HCT116 (cell line): ENCODE results near the gene HNMT. TPM values are rescaled to one million over a fixed set of nuclear protein-coding genes. Genes with fewer than 3 reads are reported as not detected.

Experiments used
- ATAC-seq: fragments of 200-7000 bp; cut with Tn5 transposase; 2 replicates; pipeline ENCODE4 v1.9.1; 2020; ENCODE audit warnings: mild to moderate bottlenecking, moderate library complexity
- BruUV-seq: library from RNA; stranded (reverse); fragments of 400-500 nt; replicated peaks from 2 replicates; lab custom pipeline; 2021; lab: Mats Ljungman, UMichigan
- CTCF ChIA-PET: fragments of 300-600 bp; sonication (Branson Sonifier 250); formaldehyde crosslinking; loops from one replicate; lab custom pipeline; 2021; ENCODE audit warnings: antibody characterized with exemption; lab: Charles Lee
- POLR2A ChIA-PET: fragments of 300-600, 350-600 bp; sonication (Branson Sonifier 250); formaldehyde crosslinking; loops from one replicate; lab custom pipeline; 2021; ENCODE audit warnings: antibody characterized with exemption; lab: Charles Lee
- RAD21 ChIA-PET, 2 experiments: fragments of 300-600 bp; sonication (Branson Sonifier 250); formaldehyde crosslinking; loops; one replicate each; lab custom pipeline; 2023; ENCODE audit warnings: low total read pairs in 2 of 2; ENCODE audit not compliant: uncharacterized antibody in 2 of 2, unreplicated experiment in 2 of 2, low non-redundant PET in 1 of 2; lab: Charles Lee
- DNase-seq: peaks from one replicate; pipeline ENCODE4 v3.0.0-alpha.2; 2010; ENCODE audit warnings: low read depth, low spot score
- H2AFZ ChIP-seq: fragments of 200-600 bp; shearing (Covaris generic), sonication (generic); 2 replicates; pipeline ENCODE4 v1.6.1; 2017; ENCODE audit warnings: low read depth, mixed run types, mixed read lengths, antibody characterized with exemption, low read length; ENCODE audit not compliant: poor library complexity, severe bottlenecking
- H3K27ac ChIP-seq: 2 replicates; pipeline ENCODE4 v1.5.1; 2012; ENCODE audit warnings: low read depth, low read length
- H3K27me3 ChIP-seq: fragments of 200-600 bp; sonication (generic); 2 replicates; pipeline ENCODE4 v1.6.1; 2016; ENCODE audit warnings: mixed run types, low read length, mixed read lengths; ENCODE audit not compliant: insufficient read depth
- H3K36me3 ChIP-seq, 2 experiments: fragments of 200-500 bp in 1 of 2; fragments of 200-600 bp in 1 of 2; sonication (Bioruptor generic) in 1 of 2; sonication (generic) in 1 of 2; 2 replicates each; pipeline versions ENCODE4 v1.5.1 to v1.6.1; 2014 to 2016; ENCODE audit warnings: low read length in 2 of 2, inconsistent platforms in 1 of 2, mixed read lengths in 1 of 2, mixed run types in 1 of 2; ENCODE audit not compliant: insufficient read depth in 2 of 2, control insufficient read depth in 1 of 2
- H3K4me1 ChIP-seq, 2 experiments: fragments of 200-600 bp in 1 of 2; sonication (generic) in 1 of 2; 2 replicates each; pipeline versions ENCODE4 v1.5.1 to v1.6.1; 2012 to 2017; ENCODE audit warnings: low read length in 2 of 2, inconsistent platforms in 1 of 2, mild to moderate bottlenecking in 1 of 2, mixed read lengths in 1 of 2, mixed run types in 1 of 2, moderate library complexity in 1 of 2; ENCODE audit not compliant: insufficient read depth in 2 of 2, control insufficient read depth in 1 of 2
- H3K4me2 ChIP-seq: fragments of 200-600 bp; sonication (generic); 2 replicates; pipeline ENCODE4 v1.6.1; 2017; ENCODE audit warnings: mixed run types, low read length, mixed read lengths
- H3K4me3 ChIP-seq, 2 experiments: fragments of 200-600 bp in 1 of 2; sonication (generic) in 1 of 2; replicated peaks in 1 of 2; 2 replicates each; pipeline ENCODE4 v1.5.1; 2011 to 2016; ENCODE audit warnings: low read length in 2 of 2, control low read depth in 1 of 2, low read depth in 1 of 2, mild to moderate bottlenecking in 1 of 2, mixed read lengths in 1 of 2, mixed run types in 1 of 2
- H3K79me2 ChIP-seq: fragments of 200-600 bp; sonication (generic); 2 replicates; pipeline ENCODE4 v1.6.1; 2017; ENCODE audit warnings: mild to moderate bottlenecking, mixed run types, low read length, moderate library complexity, mixed read lengths; ENCODE audit not compliant: insufficient read depth
- H3K9ac ChIP-seq: fragments of 200-600 bp; sonication (generic); 2 replicates; pipeline ENCODE4 v1.6.1; 2016; ENCODE audit warnings: low read length, mixed read lengths
- H3K9me2 ChIP-seq: fragments of 200-600 bp; sonication (generic), shearing (Covaris generic); 2 replicates; pipeline ENCODE4 v1.6.1; 2017; ENCODE audit warnings: mixed run types, mild to moderate bottlenecking, moderate library complexity; ENCODE audit not compliant: insufficient read depth
- H3K9me3 ChIP-seq, 2 experiments: fragments of 200-500 bp in 1 of 2; fragments of 200-600 bp in 1 of 2; sonication (Bioruptor generic) in 1 of 2; sonication (generic) in 1 of 2; 2 replicates each; pipeline ENCODE4 v1.6.1; 2014 to 2017; ENCODE audit warnings: low read length in 2 of 2, mixed read lengths in 2 of 2, inconsistent platforms in 1 of 2, low read depth in 1 of 2, mild to moderate bottlenecking in 1 of 2, mixed run types in 1 of 2, moderate library complexity in 1 of 2; ENCODE audit not compliant: control insufficient read depth in 1 of 2, insufficient read depth in 1 of 2
- H4K20me1 ChIP-seq: fragments of 200-600 bp; sonication (generic), shearing (Covaris generic); 2 replicates; pipeline ENCODE4 v1.6.1; 2017; ENCODE audit warnings: mixed run types, mild to moderate bottlenecking, moderate library complexity; ENCODE audit not compliant: insufficient read depth
- EGR1 ChIP-seq: IDR thresholded peaks from 2 replicates; pipeline ENCODE4 v1.6.1; 2012; ENCODE audit warnings: low read depth
- EZH2phosphoT487 ChIP-seq: fragments of 200-600 bp; IDR thresholded peaks from 2 replicates; pipeline ENCODE4 v1.6.1; 2018; ENCODE audit warnings: antibody characterized with exemption, borderline replicate concordance
- MAX ChIP-seq: IDR thresholded peaks from 2 replicates; pipeline ENCODE4 v1.6.1; 2012
- POLR2AphosphoS5 ChIP-seq: IDR thresholded peaks from 2 replicates; pipeline ENCODE4 v1.6.1; 2011; ENCODE audit warnings: mild to moderate bottlenecking, low read depth, low read length, moderate library complexity
- REST ChIP-seq: IDR thresholded peaks from 2 replicates; pipeline ENCODE4 v1.6.1; 2012; ENCODE audit warnings: low read depth
- SP1 ChIP-seq: IDR thresholded peaks from 2 replicates; pipeline ENCODE4 v1.6.1; 2012; ENCODE audit warnings: low read depth
- ZBTB33 ChIP-seq: IDR thresholded peaks from 2 replicates; pipeline ENCODE4 v1.6.1; 2011; ENCODE audit warnings: mild to moderate bottlenecking, low read length, moderate library complexity; ENCODE audit not compliant: insufficient replicate concordance; ENCODE audit errors: extremely low read depth
- ZNF274 ChIP-seq: fragments of 200-500 bp; sonication (Bioruptor generic); IDR thresholded peaks from 2 replicates; pipeline ENCODE4 v1.6.1; 2014; ENCODE audit warnings: mild to moderate bottlenecking, low read depth, low read length, inconsistent platforms
- intact Hi-C: fragments of 100-400 bp; cut with micrococcal nuclease; formaldehyde crosslinking; loops from 2 replicates; pipeline ENCODE4 v1.10.0; 2022
- total RNA-seq: library from RNA; stranded (reverse); gene quantifications from one replicate; pipeline ENCODE4 v1.2.1, GENCODE V29; 2021; ENCODE audit not compliant: unreplicated experiment

HNMT gene
- total RNA-seq, 1 experiment from 2014 or later = not detected

GRCh38 chr2:138010890-138011289 is 46.6 kb downstream of the HNMT start:
- no peak overlapping the region for H2AFZ ChIP-seq
- H3K27me3 ChIP-seq = no peaks in the 10 kb centered on the region
- no peaks in the 10 kb centered on the region for H3K4me1 ChIP-seq
- H4K20me1 ChIP-seq = no peaks in the 10 kb centered on the region
- no peak overlapping the region for H3K4me3 ChIP-seq
- H3K79me2 ChIP-seq = no peaks in the 10 kb centered on the region
- H3K4me2 ChIP-seq = no peak overlapping the region
- DNase-seq (no peak), ATAC-seq (no peak)
- ChIA-PET POLR2A (no interaction called here), RAD21 (no interaction called here), CTCF (no interaction called here)
- H3K36me3 ChIP-seq = no peaks in the 10 kb centered on the region
- intact Hi-C loops = no loop called here
- no peak for TF ChIP-seq MAX
- no peak for TF ChIP-seq EGR1
- TF ChIP-seq EZH2phosphoT487 = no peak
- no peak for TF ChIP-seq ZBTB33
- no peak for TF ChIP-seq REST
- TF ChIP-seq ZNF274 = no peak
- no peak for TF ChIP-seq SP1
- TF ChIP-seq POLR2AphosphoS5 = no peak
- no peak overlapping the region for H3K9ac ChIP-seq
- no TSS peak for BruUV-seq
- H3K27ac ChIP-seq = no peak overlapping the region
- no peaks in the 10 kb centered on the region for H3K9me3 ChIP-seq
- no peaks in the 10 kb centered on the region for H3K9me2 ChIP-seq
